HCT116 (cell line): ENCODE results near the gene PLOD1. TPM values are rescaled to one million over a fixed set of nuclear protein-coding genes. Genes with fewer than 3 reads are reported as not detected.

Experiments used
- ATAC-seq: fragments of 200-7000 bp; cut with Tn5 transposase; 2 replicates; pipeline ENCODE4 v1.9.1; 2020; ENCODE audit warnings: mild to moderate bottlenecking, moderate library complexity
- BruUV-seq: library from RNA; stranded (reverse); fragments of 400-500 nt; replicated peaks from 2 replicates; lab custom pipeline; 2021; lab: Mats Ljungman, UMichigan
- CTCF ChIA-PET: fragments of 300-600 bp; sonication (Branson Sonifier 250); formaldehyde crosslinking; loops from one replicate; lab custom pipeline; 2021; ENCODE audit warnings: antibody characterized with exemption; lab: Charles Lee
- POLR2A ChIA-PET: fragments of 300-600, 350-600 bp; sonication (Branson Sonifier 250); formaldehyde crosslinking; loops from one replicate; lab custom pipeline; 2021; ENCODE audit warnings: antibody characterized with exemption; lab: Charles Lee
- RAD21 ChIA-PET, 2 experiments: fragments of 300-600 bp; sonication (Branson Sonifier 250); formaldehyde crosslinking; loops; one replicate each; lab custom pipeline; 2023; ENCODE audit warnings: low total read pairs in 2 of 2; ENCODE audit not compliant: uncharacterized antibody in 2 of 2, unreplicated experiment in 2 of 2, low non-redundant PET in 1 of 2; lab: Charles Lee
- DNase-seq: peaks from one replicate; pipeline ENCODE4 v3.0.0-alpha.2; 2010; ENCODE audit warnings: low read depth, low spot score
- H2AFZ ChIP-seq: fragments of 200-600 bp; shearing (Covaris generic), sonication (generic); 2 replicates; pipeline ENCODE4 v1.6.1; 2017; ENCODE audit warnings: low read depth, mixed run types, mixed read lengths, antibody characterized with exemption, low read length; ENCODE audit not compliant: poor library complexity, severe bottlenecking
- H3K27ac ChIP-seq: 2 replicates; pipeline ENCODE4 v1.5.1; 2012; ENCODE audit warnings: low read depth, low read length
- H3K27me3 ChIP-seq: fragments of 200-600 bp; sonication (generic); 2 replicates; pipeline ENCODE4 v1.6.1; 2016; ENCODE audit warnings: mixed run types, low read length, mixed read lengths; ENCODE audit not compliant: insufficient read depth
- H3K36me3 ChIP-seq, 2 experiments: fragments of 200-500 bp in 1 of 2; fragments of 200-600 bp in 1 of 2; sonication (Bioruptor generic) in 1 of 2; sonication (generic) in 1 of 2; 2 replicates each; pipeline versions ENCODE4 v1.5.1 to v1.6.1; 2014 to 2016; ENCODE audit warnings: low read length in 2 of 2, inconsistent platforms in 1 of 2, mixed read lengths in 1 of 2, mixed run types in 1 of 2; ENCODE audit not compliant: insufficient read depth in 2 of 2, control insufficient read depth in 1 of 2
- H3K4me1 ChIP-seq, 2 experiments: fragments of 200-600 bp in 1 of 2; sonication (generic) in 1 of 2; 2 replicates each; pipeline versions ENCODE4 v1.5.1 to v1.6.1; 2012 to 2017; ENCODE audit warnings: low read length in 2 of 2, inconsistent platforms in 1 of 2, mild to moderate bottlenecking in 1 of 2, mixed read lengths in 1 of 2, mixed run types in 1 of 2, moderate library complexity in 1 of 2; ENCODE audit not compliant: insufficient read depth in 2 of 2, control insufficient read depth in 1 of 2
- H3K4me2 ChIP-seq: fragments of 200-600 bp; sonication (generic); 2 replicates; pipeline ENCODE4 v1.6.1; 2017; ENCODE audit warnings: mixed run types, low read length, mixed read lengths
- H3K4me3 ChIP-seq, 2 experiments: fragments of 200-600 bp in 1 of 2; sonication (generic) in 1 of 2; replicated peaks in 1 of 2; 2 replicates each; pipeline ENCODE4 v1.5.1; 2011 to 2016; ENCODE audit warnings: low read length in 2 of 2, control low read depth in 1 of 2, low read depth in 1 of 2, mild to moderate bottlenecking in 1 of 2, mixed read lengths in 1 of 2, mixed run types in 1 of 2
- H3K79me2 ChIP-seq: fragments of 200-600 bp; sonication (generic); 2 replicates; pipeline ENCODE4 v1.6.1; 2017; ENCODE audit warnings: mild to moderate bottlenecking, mixed run types, low read length, moderate library complexity, mixed read lengths; ENCODE audit not compliant: insufficient read depth
- H3K9ac ChIP-seq: fragments of 200-600 bp; sonication (generic); 2 replicates; pipeline ENCODE4 v1.6.1; 2016; ENCODE audit warnings: low read length, mixed read lengths
- H3K9me2 ChIP-seq: fragments of 200-600 bp; sonication (generic), shearing (Covaris generic); 2 replicates; pipeline ENCODE4 v1.6.1; 2017; ENCODE audit warnings: mixed run types, mild to moderate bottlenecking, moderate library complexity; ENCODE audit not compliant: insufficient read depth
- H3K9me3 ChIP-seq, 2 experiments: fragments of 200-500 bp in 1 of 2; fragments of 200-600 bp in 1 of 2; sonication (Bioruptor generic) in 1 of 2; sonication (generic) in 1 of 2; 2 replicates each; pipeline ENCODE4 v1.6.1; 2014 to 2017; ENCODE audit warnings: low read length in 2 of 2, mixed read lengths in 2 of 2, inconsistent platforms in 1 of 2, low read depth in 1 of 2, mild to moderate bottlenecking in 1 of 2, mixed run types in 1 of 2, moderate library complexity in 1 of 2; ENCODE audit not compliant: control insufficient read depth in 1 of 2, insufficient read depth in 1 of 2
- H4K20me1 ChIP-seq: fragments of 200-600 bp; sonication (generic), shearing (Covaris generic); 2 replicates; pipeline ENCODE4 v1.6.1; 2017; ENCODE audit warnings: mixed run types, mild to moderate bottlenecking, moderate library complexity; ENCODE audit not compliant: insufficient read depth
- EZH2 ChIP-seq: fragments of 200-600 bp; sonication (generic); IDR thresholded peaks from 2 replicates; pipeline ENCODE4 v1.6.1; 2017; ENCODE audit warnings: antibody characterized with exemption, mixed run types
- JUND ChIP-seq: IDR thresholded peaks from 2 replicates; pipeline ENCODE4 v1.6.1; 2012
- RAD21 ChIP-seq: IDR thresholded peaks from 2 replicates; pipeline ENCODE4 v1.6.1; 2012; ENCODE audit warnings: low read depth, mild to moderate bottlenecking
- intact Hi-C: fragments of 100-400 bp; cut with micrococcal nuclease; formaldehyde crosslinking; loops from 2 replicates; pipeline ENCODE4 v1.10.0; 2022
- total RNA-seq: library from RNA; stranded (reverse); gene quantifications from one replicate; pipeline ENCODE4 v1.2.1, GENCODE V29; 2021; ENCODE audit not compliant: unreplicated experiment
- TF ChIP-seq, protein P1 (sequence below): IDR thresholded peaks from 2 replicates; pipeline ENCODE4 v1.6.1; 2012; ENCODE audit warnings: low read depth
- TF ChIP-seq, protein P2 (sequence below): IDR thresholded peaks from 2 replicates; pipeline ENCODE4 v1.6.1; 2012
- TF ChIP-seq, protein P3 (sequence below): IDR thresholded peaks from 2 replicates; pipeline ENCODE4 v1.6.1; 2011; ENCODE audit warnings: mild to moderate bottlenecking, low read length, moderate library complexity; ENCODE audit not compliant: insufficient replicate concordance; ENCODE audit errors: extremely low read depth

The PLOD1 gene
- total RNA-seq, 1 experiment from 2014 or later: 175 TPM

DNA sequence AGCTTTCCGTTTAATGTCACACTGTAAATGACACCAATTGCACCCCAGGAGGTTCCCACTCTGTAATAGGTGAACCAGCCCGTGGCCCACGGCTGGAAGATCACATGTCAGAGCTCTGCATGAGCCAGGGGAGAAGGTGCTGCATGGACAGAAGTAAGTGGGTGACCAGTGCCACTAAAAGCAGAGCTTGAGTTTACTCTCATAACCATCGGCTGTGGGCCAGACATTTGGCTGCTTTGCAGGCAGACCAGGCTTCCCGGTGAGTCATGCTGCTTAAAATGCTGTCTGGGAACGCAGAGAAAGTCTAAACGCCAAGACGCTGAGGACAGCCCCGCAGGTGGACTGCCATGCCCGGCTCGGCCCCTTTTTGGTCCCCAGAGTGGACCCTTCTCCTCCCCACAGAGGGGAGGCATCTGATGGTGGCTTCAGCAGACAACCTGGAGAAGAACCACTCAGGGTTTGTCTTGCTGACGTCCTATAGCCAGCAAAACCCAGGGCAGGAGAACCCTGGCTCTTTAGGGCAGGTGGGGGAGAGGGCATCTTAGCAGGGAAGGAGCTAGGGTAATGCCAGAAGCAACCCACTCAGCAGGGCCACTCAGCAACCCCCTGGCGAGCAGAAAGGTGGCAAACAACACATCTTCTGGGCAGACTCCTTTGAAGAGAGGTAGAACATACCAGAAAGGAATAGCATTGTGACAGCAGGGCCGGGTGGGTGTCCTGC lies 15.6 kb upstream of the PLOD1 start (continued):
- TF ChIP-seq, protein P1, sequence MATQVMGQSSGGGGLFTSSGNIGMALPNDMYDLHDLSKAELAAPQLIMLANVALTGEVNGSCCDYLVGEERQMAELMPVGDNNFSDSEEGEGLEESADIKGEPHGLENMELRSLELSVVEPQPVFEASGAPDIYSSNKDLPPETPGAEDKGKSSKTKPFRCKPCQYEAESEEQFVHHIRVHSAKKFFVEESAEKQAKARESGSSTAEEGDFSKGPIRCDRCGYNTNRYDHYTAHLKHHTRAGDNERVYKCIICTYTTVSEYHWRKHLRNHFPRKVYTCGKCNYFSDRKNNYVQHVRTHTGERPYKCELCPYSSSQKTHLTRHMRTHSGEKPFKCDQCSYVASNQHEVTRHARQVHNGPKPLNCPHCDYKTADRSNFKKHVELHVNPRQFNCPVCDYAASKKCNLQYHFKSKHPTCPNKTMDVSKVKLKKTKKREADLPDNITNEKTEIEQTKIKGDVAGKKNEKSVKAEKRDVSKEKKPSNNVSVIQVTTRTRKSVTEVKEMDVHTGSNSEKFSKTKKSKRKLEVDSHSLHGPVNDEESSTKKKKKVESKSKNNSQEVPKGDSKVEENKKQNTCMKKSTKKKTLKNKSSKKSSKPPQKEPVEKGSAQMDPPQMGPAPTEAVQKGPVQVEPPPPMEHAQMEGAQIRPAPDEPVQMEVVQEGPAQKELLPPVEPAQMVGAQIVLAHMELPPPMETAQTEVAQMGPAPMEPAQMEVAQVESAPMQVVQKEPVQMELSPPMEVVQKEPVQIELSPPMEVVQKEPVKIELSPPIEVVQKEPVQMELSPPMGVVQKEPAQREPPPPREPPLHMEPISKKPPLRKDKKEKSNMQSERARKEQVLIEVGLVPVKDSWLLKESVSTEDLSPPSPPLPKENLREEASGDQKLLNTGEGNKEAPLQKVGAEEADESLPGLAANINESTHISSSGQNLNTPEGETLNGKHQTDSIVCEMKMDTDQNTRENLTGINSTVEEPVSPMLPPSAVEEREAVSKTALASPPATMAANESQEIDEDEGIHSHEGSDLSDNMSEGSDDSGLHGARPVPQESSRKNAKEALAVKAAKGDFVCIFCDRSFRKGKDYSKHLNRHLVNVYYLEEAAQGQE: no peak

DNA sequence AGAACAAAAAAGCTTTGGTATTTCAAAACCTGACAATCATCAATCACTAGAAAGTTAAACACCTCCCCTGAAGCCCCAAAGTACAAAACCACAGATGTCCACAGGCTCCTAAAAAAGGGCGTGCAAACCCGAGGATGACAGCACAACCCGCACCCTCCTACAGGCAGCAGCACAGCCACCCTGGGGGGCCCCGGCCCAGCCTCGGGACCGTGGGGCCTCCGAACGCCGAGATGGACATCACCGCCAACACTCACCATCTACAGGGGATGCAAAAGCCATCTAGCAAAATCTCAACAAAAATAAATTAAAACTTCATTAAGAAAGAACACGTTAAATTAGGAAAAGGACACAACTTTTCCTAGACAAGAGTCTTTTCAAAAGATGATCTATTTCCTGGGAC lies 14.9 kb upstream of the PLOD1 start:
- CTCF ChIA-PET: no interaction called here

More for the DNA sequence above, 14.9 kb upstream of the PLOD1 start:
- ChIA-PET RAD21 (no interaction called here), POLR2A (interaction anchor here (1.7 to 2.8 kb wide), 2 partner anchors 10 to 11 kb away, joined by 6 to 17 read pairs; no protein-coding TSS in a partner anchor)
- H3K79me2 ChIP-seq: peaks cover 44% of the 10 kb centered on the region
- peaks cover 25 to 36% of the 10 kb centered on the region in 2 experiments for H3K36me3 ChIP-seq
- no peak for TF ChIP-seq RAD21
- no peak for TF ChIP-seq JUND
- TF ChIP-seq, protein P2, sequence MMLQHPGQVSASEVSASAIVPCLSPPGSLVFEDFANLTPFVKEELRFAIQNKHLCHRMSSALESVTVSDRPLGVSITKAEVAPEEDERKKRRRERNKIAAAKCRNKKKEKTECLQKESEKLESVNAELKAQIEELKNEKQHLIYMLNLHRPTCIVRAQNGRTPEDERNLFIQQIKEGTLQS: no peak
- TF ChIP-seq EZH2: no peak
- TF ChIP-seq, protein P3, sequence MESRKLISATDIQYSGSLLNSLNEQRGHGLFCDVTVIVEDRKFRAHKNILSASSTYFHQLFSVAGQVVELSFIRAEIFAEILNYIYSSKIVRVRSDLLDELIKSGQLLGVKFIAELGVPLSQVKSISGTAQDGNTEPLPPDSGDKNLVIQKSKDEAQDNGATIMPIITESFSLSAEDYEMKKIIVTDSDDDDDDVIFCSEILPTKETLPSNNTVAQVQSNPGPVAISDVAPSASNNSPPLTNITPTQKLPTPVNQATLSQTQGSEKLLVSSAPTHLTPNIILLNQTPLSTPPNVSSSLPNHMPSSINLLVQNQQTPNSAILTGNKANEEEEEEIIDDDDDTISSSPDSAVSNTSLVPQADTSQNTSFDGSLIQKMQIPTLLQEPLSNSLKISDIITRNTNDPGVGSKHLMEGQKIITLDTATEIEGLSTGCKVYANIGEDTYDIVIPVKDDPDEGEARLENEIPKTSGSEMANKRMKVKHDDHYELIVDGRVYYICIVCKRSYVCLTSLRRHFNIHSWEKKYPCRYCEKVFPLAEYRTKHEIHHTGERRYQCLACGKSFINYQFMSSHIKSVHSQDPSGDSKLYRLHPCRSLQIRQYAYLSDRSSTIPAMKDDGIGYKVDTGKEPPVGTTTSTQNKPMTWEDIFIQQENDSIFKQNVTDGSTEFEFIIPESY: no peak
- peaks cover 4 to 12% of the 10 kb centered on the region in 2 experiments for H3K4me1 ChIP-seq
- H3K9ac ChIP-seq: no peak overlapping the region
- BruUV-seq: no TSS peak
- H2AFZ ChIP-seq: no peak overlapping the region
- H3K9me3 ChIP-seq: no peaks in the 10 kb centered on the region
- 0 out of 2 replicates have a peak, but pooled peaks cover 4% of the 10 kb centered on the region for H4K20me1 ChIP-seq
- H3K27ac ChIP-seq: no peak overlapping the region
- H3K27me3 ChIP-seq: no peaks in the 10 kb centered on the region
- H3K4me2 ChIP-seq: no peak overlapping the region
- no peak overlapping the region for H3K4me3 ChIP-seq
- intact Hi-C loops: no loop called here
- H3K9me2 ChIP-seq: no peaks in the 10 kb centered on the region
- ATAC-seq: no peak
- no peak for DNase-seq
